Retinal pigment epithelial cell (primary cell): ENCODE measurements around the gene ADAMTS2.

ENCODE experiments used
- DNase-seq: peaks from one replicate; pipeline ENCODE4 v3.0.0-alpha.2; 2010; ENCODE audit warnings: low read depth
- H3K4me3 ChIP-seq: 2 replicates; pipeline ENCODE4 v1.5.1; 2011; ENCODE audit warnings: mild to moderate bottlenecking, low read length, control low read depth, moderate library complexity
- CTCF ChIP-seq: conservative IDR thresholded peaks from 2 replicates; pipeline ENCODE4 v1.5.1; 2011; ENCODE audit warnings: low read depth, low read length, control low read depth, inconsistent platforms

The ADAMTS2 gene

DNA sequence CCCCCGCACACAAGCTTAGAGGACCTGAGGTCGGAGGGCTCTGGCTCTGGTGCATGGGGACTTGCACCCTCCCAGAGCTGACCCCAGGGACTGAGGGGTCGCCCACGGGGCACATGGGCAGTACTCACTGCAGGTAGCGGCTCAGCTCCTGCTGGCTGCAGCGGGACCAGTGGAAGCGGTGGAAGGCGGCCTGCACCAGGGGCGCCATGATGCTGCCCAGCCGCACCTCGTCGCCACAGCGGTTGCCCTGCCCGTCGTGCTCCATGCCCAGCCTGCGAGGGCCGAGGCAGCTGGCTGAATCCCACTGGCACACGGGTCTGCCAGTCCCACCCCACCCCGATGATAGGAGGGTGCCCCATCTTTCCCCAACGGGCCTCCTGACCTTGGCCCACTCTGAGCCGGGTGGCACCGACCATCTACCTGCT, 191.3 kb downstream of the ADAMTS2 start:
- no peak overlapping the region for H3K4me3 ChIP-seq
- DNase-seq, result no peak
- TF ChIP-seq CTCF, result no peak

DNA sequence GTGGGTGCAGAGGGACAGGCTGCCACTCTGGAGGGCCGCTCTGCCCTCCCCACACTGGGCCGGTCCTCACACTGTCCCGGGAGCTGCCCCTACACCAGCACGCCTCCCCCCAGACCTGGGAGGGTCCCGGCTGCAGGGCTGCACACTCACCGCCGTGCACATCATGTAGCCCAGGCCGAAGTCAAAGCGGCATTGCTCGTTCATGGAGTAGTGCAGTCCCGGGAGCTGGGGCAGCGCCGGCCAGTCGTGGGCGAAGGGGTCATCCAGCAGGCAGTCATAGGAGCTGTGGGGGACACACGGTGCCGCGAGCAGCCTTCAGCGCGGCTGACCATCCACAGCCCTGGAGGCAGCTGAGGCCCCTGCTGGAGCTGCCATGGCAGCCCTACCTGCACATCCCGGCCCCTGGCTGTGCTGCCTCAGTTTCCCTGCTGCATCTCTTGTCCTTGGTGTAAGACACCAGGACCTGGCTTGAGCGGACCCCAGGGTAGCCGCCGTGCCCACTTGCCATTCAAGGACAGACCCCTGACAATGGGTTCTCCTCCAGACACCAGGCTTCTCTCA, 191.8 kb downstream of the ADAMTS2 start:
- no peak overlapping the region for H3K4me3 ChIP-seq
- DNase-seq, result no peak
- no peak for TF ChIP-seq CTCF

GRCh38 chr5:179152941-179153340, 192.3 kb downstream of the ADAMTS2 start:
- TF ChIP-seq CTCF, result no peak
- DNase-seq, result no peak
- H3K4me3 ChIP-seq, result no peak overlapping the region

DNA sequence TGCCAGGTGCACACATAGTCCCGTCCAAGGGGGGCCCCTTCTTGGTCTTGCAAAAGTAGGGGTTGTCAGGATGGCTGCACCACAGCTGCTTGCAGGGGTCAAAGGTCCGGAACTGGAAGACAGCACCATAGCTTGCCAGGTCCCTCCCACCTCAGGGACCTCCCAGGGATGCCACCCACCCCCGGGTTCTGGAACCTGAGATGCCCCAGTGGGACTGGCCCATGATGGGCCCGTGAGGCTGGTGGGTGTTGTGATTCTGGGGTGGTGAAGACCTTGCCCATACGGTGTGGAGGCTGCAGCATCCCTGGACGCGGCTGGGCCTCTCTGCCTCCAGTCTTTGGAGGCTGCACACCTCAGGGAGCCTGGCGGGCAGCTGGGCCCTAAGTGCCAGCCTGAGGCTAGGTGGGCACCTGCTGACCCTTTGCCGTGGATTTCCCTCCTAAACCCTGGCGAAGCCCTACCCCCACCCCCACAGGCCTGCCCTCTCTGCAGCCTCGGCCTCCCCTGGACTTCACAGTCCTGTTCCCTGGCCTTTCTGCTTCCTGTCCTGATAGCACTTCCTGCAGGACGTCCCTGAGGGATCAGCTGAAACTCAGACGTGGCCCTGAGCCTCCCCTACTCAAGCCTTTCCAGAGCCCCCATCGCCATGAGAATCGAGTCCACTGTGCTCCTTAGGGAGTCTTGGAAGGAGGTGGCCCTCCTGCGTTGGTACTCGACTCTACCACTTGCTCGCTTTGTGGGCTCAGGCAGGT, 192.9 kb downstream of the ADAMTS2 start:
- no peak overlapping the region for H3K4me3 ChIP-seq
- no peak for DNase-seq
- TF ChIP-seq CTCF, result no peak

GRCh38 chr5:179151286-179152118, 193.8 kb downstream of the ADAMTS2 start:
- DNase-seq, result no peak
- no peak for TF ChIP-seq CTCF
- H3K4me3 ChIP-seq, result no peak overlapping the region

DNA sequence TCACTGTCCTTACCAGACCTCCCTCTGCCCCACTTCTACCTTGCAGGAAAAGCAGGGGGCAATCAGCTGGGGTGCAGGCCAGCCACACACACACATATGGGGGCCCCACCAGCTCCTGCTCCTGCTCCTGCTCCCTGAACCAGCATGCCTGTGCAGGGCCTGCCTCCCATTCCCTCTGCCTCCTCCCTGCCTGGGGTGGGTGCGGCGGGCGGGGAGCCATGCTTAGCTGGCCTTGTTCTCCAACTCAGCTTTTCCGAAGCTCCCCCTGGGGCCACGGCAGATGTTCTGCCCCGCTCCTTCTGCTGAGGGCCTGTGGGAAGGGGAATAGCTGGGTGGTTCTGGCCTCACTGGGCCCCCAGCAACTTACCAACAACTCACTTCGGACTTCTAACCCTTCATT, 195.2 kb downstream of the ADAMTS2 start:
- no peak for DNase-seq
- no peak overlapping the region for H3K4me3 ChIP-seq
- TF ChIP-seq CTCF, result no peak
